Kasumi-1 (cell line): Measurements from ENCODE around the gene JSRP1.

Source experiments
- DNase-seq, 2 experiments: peaks; one replicate each; lab custom pipeline; 2025; lab: John Stamatoyannopoulos, UW

The JSRP1 gene

DNA sequence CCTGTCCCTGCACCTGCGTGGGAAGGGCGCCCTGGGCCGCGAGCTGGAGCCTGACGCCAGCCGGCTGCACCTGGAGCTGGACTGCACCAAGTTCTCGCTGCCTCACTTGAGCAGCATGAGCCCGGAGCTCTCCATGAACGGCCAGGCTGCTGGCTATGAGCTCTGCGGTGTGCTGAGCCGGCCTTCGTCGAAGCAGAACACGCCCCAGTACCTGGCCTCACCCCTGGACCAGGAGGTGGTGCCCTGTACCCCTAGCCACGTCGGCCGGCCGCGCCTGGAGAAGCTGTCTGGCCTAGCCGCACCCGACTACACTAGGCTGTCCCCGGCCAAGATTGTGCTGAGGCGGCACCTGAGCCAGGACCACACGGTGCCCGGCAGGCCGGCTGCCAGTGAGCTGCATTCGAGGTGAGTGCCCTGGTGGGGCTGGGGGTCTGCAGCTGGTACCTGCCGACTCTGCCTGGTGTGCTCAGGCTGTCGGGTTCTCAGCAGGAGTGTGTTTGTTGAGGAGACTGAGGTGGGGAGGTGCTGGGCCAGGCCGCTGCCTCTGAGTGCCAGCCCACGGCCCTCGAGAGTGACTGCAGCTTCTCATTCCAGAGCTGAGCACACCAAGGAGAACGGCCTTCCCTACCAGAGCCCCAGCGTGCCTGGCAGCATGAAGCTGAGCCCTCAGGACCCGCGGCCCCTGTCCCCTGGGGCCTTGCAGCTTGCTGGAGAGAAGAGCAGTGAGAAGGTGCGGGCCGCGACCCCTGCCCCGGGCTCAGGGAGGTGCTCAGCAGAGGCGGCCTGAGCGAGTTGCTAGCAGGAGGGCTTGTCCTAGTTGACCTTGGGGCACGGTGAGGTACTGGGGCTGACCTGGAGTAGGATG lies 39.6 kb downstream of the JSRP1 start:
- DNase-seq, result no peak

DNA sequence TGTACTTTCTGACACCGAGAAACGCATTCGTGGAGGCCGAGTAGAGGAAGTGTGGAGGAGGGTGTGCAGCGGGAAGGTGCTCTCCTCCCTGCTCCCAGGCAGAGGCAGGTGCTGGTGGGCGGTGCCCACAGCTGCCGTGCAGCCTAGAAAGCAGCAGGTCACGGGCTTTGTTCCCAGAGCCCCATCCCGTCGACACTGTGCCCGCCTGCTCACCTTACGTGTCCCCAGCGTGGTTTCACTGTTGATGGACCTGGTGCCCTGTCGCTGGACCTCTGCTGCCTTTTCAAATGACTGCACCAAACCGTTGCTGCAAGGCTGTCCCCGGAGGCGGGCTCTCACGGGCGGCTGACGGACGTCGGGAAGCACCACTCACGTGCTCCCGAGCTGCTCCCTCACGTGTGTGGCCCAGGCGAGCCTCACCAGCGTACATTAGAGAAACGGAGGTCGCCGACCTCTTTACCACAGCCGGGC lies 40.9 kb downstream of the JSRP1 start:
- DNase-seq, result no peak

DNA sequence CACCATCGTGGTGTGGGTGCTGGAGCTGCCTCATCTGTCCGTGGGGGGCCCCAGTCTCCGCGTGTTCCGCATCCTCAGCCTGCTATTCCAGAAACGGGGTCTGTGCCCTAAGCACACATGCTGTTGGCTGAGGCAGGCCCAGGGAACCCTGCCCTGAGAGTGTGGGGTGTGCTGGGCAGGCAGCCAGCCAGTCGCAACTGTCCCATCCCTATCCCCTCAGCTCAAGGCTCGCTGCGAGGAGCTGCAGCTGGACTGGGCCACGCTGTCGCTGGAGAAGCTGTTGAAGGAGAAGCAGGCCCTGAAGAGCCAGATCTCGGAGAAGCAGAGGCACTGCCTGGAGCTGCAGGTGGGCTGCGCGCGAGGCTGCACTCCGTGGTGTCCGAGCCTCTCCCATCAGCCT lies 42.0 kb downstream of the JSRP1 start:
- no peak for DNase-seq

DNA sequence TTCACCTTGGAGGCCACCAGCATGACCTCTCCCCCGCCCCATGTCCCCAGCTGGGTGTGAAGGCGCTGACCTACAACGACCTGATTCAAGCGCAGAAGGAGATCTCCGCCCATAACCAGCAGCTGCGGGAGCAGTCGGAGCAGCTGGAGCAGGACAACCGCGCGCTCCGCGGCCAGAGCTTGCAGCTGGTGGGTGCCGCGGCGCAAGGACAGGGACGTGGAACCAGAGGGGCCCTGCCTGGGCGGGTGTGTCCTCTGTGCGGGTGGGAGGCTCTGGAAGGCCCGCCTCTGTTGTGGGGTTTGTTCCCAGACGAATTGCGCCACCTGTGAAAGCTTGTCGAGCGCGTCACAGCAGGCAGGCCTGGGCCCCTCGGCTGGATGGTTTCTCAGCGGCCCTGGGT lies 42.4 kb downstream of the JSRP1 start:
- DNase-seq, result no peak

DNA sequence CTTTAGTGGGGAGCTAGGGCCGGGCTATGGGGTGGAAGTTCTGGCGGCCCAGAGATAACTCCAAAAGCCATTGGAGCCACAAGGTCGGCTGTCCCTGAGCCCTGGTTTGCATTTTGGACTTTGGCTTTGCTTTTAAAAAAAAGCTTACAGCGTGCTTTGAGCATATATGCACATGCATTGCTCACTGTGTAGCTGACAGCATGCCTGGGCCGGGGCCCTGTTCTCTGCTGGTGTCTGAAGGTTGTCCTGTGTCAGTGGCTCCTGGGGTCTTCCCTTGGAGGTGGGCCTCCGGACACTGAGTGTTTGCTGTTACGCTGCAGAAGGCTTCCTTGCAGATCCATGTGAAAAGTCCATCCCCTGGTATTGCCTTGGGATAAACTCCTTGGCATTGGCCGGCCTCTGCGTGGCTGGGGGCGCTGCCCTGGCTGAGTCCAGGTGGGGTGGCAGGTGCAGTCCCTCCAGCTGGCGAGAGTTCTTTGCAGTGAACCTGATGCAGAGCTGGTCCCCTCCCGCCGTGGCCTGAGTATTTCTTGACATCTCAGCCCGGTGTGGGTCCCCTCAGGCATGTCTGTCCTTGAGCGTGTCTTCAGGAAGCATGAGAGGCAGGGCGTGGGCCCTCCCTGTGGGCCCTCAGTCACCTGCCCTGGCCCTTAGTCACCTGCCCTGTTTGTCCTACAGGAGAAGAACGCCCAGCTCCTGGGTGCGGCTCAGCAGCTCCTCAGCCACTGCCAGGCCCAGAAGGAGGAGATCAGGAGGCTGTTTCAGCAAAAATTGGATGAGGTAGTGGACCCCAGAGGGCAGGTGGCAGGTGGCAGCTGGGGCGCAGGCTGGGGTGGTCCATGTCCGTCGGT lies 43.1 kb downstream of the JSRP1 start:
- no peak for DNase-seq

DNA sequence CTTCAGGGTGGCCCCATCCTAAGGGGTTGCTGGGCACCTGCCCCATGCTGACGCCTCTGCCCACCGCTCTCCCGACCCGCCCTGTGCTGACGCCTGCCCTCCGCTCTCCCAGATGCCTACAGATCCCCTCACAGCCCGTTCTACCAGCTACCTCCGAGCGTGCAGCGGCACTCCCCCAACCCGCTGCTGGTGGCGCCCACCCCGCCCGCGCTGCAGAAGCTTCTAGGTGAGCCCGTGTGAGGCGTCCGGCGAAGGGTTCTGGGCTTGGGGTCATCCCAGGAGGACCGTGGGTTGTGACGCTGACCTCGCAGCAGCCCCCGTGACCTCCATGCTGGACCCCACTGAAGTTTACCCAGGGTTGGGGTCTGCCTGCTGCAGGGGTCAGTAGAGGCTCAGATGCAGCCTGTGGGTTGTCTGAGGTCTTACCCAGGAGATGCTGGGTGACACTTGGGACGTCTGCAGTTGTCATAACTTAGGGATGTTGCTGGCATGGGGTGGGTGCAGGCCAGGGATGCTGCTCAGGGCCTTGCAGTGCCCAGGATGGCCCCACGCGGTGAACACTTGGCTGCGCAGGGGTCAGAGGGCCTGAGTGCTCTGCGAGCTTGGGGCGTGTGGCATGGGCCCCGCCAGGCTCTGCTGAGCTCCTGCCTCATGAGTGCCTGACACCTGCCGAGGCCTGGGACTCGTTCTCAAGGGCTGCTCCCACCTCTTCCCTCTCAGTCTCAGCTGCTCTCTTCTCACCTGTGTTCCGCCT lies 45.1 kb downstream of the JSRP1 start:
- no peak for DNase-seq

DNA sequence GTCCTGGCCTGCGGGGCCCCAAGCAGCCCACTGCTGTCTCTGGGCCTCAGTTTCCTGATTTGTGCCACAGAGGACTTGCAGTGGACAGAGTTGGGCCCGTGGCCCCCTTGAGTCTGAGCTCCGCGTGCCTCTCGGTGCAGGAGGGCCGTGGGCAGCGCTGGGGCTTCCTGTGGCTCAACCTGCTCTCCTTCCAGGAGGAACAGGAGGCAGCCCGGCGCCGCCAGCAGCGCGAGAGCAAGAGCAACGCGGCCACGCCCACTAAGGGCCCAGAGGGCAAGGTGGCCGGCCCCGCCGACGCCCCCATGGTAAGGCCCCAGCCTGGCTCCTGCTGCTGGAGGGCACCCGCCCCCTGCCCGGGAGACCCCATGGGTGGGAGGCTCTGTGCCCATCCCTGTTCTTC lies 46.0 kb downstream of the JSRP1 start:
- DNase-seq, result no peak

DNA sequence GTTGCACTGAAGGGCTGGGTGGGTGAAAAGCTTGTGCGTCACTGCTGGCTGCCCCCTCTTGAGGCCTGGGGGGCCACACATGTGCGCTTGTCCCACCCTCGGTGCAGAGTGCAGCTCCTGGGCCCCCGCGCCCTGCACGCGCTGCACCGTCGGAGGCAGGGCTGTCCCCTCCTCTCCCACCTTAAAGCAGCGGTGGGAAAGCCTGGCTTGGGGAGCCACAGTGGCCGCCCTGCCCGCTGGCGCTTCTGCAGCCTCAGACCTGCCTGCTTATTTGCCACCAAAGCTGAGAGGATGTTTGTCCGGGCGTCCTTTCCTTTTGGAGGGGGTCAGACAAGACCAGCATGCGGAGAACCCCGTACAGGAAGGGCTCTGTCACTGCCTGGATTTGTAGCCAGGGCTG lies 46.8 kb downstream of the JSRP1 start:
- DNase-seq, result no peak

DNA sequence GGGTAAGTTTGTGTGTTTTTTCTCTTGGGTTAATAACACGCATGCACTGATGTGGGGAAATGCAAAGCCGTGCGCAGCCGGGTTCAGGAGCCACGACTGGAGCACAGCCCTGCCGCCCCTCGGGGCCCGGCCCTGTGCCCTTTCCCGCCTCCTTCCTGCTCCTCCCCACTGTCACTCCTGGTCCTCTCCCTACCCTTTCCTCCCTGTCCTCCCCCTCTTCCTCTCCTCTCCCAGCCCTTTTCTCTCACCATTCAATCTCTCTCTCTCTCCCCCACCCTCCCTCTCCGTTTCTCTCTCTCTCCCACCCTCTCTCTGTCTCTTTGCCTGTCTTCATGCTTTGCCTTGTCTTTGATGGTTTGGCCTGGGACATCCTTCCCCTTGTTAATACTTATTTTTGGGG lies 47.2 kb downstream of the JSRP1 start:
- no peak for DNase-seq

DNA sequence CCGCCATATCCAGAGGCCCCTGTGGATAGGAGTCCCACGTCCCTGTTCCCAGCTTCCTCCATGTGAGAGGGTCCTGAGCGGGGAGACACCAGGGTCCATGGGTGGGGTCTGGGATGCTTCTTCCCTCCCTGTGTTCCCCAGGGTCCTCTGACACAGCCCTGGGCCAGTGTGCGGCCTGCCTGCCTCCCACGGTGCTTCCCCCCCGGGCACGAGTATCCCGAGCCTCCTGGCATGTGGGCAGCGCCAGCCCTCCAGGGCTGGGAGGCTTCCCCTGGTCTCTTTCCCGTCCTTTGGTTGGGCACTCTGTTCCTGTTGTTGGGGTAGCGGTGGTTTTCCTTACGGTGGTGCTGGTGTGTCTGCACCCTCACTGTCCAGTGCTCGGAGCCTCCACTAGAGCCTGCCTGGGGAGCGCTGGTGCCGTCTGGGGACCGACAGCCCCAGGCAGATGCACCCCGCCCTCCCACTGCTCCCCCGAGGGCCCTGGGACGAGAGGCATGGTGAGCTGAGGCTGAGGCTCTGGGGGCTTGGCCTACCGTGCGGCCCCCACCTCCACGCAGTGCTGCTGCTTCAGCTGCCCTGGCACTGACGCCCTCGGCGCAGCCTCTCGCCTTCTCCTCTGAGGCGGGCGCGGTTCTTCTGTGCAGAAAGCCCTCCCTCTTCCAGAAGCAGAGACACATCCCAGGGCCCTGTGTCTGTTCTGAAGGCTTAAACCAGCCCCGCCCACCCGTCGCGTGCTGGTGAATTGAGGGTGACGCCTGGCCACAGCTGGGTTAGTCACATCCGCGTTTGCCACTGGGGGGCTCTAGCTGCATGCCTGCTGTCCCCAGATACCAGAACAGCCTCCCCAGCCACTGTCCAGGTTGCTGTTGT lies 48.0 kb downstream of the JSRP1 start:
- DNase-seq, result no peak

DNA sequence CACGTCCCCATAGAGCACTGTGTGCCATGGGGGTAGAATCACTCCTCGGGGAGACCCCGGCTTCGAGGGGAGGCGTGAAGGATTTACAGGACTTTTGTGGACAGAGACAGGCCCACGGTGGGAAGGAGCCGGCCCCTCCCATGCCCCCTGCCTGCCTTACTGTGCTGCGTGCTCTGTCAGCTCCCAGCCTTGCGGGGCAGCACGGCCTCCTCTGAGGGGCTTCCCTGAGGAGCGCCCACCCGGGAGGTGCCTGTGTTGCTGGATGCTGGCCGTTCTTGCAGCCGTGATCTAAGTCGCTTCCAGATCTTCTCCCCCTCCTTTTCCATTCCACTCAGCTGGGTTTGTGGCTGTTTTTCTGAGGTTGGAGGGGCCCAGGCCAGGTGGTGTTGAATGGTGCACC lies 49.2 kb downstream of the JSRP1 start:
- DNase-seq, result no peak

DNA sequence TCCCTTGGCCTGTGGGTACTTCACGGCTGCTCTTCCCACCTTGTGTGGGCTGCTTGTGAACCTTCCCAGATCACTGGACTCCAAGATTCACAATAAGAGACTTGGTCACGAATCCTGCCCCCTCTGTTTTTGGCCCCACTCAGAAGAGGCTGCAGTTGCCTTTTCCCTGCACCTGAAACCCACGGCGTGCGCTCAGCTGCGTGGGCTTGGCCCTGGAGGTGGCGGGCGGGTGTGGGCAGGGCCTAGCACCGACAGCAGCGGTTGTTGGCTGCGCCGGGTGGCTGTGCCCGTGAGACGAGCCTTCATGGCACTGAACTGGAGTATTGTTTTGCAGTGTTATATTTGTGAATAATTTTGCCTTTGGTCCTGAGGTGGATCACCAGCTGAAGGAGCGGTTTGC lies 53.9 kb downstream of the JSRP1 start:
- no peak for DNase-seq
